ENCODE data around the gene FRMPD4.

The FRMPD4 gene

GRCh38 chrX:12672367-12673106 is 534.3 kb downstream of the FRMPD4 start:
- DNase-seq (ENCODE audit: low spot score) = no peak

- DNase-seq (ENCODE audit: low spot score) = no peak
Observed at GRCh38 chrX:12673487-12673886, 535.2 kb downstream of the FRMPD4 start.

DNA sequence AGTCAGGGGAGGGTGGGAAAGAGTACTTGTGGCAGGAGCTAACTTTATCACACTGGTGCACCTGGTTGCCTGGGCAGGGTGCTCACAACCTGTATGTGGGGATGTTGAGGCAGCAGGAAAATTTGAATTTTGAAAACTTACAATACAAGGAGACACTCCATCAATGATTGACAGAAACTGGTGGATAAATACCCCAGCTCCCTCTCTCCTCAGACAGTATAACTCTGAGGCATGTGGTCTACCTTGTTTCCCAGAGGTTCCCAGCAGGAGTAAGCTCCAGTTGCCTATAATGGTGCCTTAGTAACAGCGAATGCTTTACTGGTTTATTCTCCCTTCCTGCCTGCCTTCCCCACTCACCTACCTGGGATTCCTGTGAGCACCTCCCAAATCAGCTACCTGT is 541.2 kb downstream of the FRMPD4 start:
- DNase-seq (ENCODE audit: low spot score) = no peak

DNA sequence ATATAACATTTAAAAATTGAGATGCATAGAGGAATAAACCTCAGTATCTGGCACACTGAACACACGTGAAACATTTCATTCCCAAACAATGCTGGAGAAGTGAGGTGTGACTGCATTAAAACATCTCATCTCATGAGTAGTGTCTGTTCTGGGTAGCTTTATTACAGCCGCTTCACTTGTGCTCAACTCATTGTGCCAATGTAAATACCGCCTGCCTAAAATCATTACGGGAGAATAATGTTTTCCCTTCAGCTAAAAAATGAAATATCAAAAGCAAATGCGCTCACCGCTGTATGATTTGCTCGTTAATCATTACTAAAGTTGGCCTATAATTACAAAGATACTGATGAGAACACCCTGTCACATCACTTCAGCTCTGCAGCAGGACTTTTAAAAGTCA is 542.8 kb downstream of the FRMPD4 start:
- DNase-seq (ENCODE audit: low spot score) = no peak

DNA sequence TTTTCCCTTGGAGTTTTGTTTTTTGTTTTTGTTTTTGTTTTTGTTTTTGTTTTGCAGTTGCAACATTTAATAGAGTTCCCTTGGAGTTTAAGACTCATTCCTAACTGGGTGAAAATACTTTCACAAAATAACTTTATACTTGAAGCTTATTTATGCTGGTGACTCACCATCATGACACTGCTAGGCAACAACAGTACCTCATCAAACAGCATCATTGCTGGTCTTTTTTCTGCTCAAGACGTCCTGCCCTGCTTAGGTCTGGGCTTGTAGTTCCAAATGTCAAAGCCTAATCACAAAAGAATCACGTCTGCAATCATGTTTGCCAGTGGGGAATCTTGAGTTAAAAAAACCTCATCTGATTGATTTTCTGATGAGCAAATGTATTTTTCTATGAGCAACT is 547.3 kb downstream of the FRMPD4 start:
- peak; percentile 25 for DNase-seq (ENCODE audit: low spot score)

DNA sequence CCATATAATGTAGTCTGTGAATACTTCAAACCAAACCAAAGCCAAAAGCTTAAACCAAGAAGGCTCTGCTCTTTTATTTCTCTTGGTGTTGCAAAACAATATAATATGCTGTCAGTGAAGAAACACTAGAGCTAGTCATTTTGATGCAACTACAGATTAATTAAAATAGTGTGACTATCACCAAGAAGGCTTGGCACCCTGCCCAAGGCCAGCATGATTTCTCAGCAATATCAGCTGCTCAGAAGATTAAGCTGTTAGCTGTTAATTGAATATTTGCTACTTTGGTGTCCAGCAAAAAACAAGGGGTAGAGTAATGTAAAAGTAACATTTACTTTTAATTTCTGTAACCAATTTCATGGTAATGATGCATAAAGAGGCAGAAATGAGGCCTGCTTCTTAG is 548.1 kb downstream of the FRMPD4 start:
- DNase-seq (ENCODE audit: low spot score) = no peak

DNA sequence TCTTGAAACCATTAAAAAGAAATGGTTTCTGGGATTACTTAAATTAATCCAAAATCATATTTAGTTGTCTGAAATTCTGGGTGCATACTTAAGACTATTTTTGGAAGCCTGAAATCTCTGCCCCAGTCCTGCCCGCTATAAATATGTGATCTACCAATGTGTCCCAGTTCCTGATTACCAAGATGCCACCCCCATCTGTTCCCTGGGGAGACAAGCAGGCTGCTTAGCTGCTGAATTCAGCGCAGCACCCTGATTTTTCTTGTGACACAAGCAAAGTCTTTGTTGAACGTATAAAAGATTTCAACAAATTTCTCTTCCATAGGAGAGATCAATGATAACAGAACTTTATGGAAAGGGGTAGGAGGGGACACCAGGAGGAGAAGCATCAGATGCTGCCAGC is 552.4 kb downstream of the FRMPD4 start:
- DNase-seq (ENCODE audit: low spot score) = no peak

GRCh38 chrX:12693754-12694153 is 555.5 kb downstream of the FRMPD4 start:
- no peak for DNase-seq (ENCODE audit: low spot score)

DNA sequence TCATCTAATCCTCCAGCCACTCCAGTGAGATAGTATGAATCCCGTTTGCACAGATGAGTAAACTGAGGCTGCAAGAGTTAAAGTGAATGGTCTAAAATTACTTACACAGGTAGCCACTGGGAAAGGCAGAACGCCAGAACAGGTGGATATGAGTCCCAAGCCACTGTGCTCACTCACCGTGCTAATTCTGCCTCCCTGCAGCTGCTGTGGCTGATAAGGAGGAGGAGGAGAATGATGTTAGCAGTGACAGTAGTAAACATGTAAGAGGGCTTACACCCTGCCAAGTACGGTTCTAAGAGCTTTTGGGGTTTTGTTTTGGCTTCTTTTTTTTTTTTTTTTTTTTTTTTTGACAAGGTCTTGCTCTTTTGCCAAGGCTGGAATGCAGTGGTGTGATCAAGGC is 562.5 kb downstream of the FRMPD4 start:
- no peak for DNase-seq (ENCODE audit: low spot score)

GRCh38 chrX:12701628-12702027 is 563.4 kb downstream of the FRMPD4 start:
- peak; percentile 48 for DNase-seq (ENCODE audit: low spot score)

GRCh38 chrX:12702509-12703091 is 564.3 kb downstream of the FRMPD4 start:
- no peak for DNase-seq (ENCODE audit: low spot score)

GRCh38 chrX:12704706-12705105 is 566.4 kb downstream of the FRMPD4 start:
- no peak for DNase-seq (ENCODE audit: low spot score)

DNA sequence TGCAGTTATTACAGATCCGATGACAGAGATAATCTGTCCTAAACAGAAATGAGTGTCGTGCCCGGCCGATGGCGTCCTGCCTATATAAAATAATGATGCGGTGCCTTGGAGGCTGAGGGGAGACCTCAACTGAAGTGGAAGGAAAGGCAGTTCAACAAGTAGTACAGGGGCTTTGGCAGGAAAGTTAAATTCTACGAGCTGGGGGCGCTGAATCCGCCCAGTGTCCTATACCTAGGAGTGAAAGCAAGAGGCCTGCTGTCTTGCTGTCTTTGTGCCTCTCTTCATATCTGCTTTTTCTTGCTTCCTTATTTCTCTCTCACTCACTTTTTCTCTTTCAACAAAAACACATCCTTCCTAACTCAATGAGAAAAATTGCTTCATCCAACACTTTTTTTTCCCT is 570.8 kb downstream of the FRMPD4 start:
- DNase-seq (ENCODE audit: low spot score) = no peak

- DNase-seq (ENCODE audit: low spot score) = no peak
Observed at GRCh38 chrX:12711435-12712040, 573.3 kb downstream of the FRMPD4 start.

- DNase-seq (ENCODE audit: low spot score) = no peak
Observed at GRCh38 chrX:12716574-12716973, 578.3 kb downstream of the FRMPD4 start.

GRCh38 chrX:12719837-12720236 is 581.6 kb downstream of the FRMPD4 start:
- DNase-seq (ENCODE audit: low spot score) = no peak

DNA sequence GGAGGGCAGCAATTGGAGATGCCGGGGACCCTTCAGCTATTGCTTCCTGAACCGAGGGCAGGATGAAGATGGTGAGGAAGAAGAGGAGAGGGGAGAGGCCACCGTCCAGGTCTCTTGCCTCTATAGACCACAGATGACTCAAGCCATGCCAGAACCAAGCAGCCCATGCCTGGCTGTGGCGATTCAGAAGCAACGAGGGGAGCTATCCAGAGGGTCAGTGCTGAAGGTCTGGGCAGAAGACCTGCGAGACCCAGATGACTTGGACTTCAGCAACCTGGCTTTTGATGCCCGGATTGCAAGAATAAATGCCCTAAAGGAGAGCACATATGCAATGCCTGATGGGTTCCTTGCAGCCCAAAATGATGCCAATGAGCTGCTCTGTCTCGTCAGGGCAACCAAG is 582.8 kb downstream of the FRMPD4 start:
- no peak for DNase-seq (ENCODE audit: low spot score)

- no peak for DNase-seq (ENCODE audit: low spot score)
Observed at GRCh38 chrX:12722314-12722713, 584.0 kb downstream of the FRMPD4 start.

DNA sequence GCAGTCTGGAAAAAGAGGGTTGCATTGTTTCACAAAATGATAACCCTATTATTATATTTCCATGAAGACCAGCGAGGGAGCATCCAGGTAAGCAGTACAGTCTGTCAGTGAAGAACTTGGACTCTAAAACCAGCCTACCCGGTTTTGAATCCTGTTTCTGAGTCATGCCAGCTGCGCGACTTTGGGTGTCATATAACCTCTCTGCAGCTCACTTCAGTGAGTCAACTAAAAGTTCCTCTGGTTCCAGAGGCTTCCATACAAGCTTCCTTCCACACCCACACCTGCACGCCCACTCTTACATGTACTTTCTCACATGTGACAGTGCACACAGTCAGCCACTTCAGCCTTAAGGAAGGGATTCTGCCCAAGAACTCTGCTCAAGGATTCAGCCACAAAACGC is 603.1 kb downstream of the FRMPD4 start:
- no peak for DNase-seq (ENCODE audit: low spot score)

- DNase-seq (ENCODE audit: low spot score) = no peak
Observed at GRCh38 chrX:12747433-12747832, 609.2 kb downstream of the FRMPD4 start.

DNA sequence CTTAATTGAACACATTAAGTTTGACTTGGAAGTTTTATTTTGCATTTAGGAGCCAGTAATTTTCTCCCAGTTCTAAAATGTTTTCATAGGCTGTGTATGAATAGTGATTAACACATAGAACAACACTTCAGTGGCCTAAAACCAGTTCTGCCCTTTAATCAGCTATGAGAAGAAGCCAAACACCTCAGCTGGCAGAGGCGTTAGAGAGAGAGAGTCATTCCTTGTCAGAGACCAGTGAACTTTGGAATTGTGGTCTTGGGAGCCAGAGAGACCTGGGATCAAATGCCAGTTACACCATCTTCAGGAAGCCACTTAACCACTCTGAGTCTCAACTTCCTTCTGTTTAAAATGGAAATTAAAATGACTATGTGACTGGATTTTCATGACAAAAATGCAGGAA is 613.6 kb downstream of the FRMPD4 start:
- no peak for DNase-seq (ENCODE audit: low spot score)

GRCh38 chrX:12753366-12753765 is 615.1 kb downstream of the FRMPD4 start:
- DNase-seq (ENCODE audit: low spot score) = no peak

DNA sequence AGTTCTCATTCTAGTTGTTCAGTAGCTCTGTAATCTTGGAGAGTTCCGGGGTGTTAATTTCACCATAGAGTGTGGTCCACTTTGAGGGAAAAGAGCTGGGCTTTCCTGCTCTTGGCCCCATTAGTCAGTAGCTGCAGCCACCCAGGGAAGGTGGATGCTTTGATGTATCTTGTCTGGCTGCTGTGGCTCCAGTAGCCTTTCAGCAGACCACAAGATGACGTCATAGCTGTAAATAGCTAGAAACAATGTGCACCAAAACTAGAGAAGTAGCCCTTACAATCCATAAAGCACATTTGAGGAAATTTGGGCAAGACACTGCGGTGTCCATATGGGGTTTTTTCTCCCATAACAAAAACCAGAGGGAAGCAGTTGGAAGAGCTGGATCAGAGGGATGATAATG is 620.0 kb downstream of the FRMPD4 start:
- DNase-seq (ENCODE audit: low spot score) = no peak

DNA sequence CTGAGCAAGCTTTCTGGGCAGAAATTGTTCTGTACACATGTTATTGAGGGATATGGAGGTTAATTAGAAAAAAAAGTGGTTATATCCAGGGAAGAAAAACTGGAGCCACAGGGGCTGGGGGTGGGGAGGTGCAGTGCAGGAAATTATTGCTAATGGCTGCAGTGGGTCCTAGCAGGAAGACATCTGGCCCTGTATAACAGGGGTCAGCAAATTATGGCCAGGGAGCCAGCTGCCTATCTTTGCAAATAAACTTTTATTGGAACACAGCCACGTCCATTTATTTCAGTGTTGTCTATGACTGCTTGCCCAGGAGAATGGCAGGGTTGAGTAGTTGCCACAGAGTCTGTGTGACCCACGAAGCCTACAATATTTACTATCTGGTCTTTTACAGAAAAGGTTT is 629.6 kb downstream of the FRMPD4 start:
- DNase-seq (ENCODE audit: low spot score) = no peak

Data from AG08396 (cell line).